Measurements from ENCODE around the gene KLHL17.
"Not testable (repeated sequence)": the region's sequence is repeated elsewhere in the genome, so short reads cannot be mapped to it uniquely, and the experiment has no call there.

The KLHL17 gene

GRCh38 chr1:991895-992294 lies 31.5 kb downstream of the KLHL17 start:
- Histone ChIP-seq H3K4me1 (ENCODE audit: insufficient read depth, poor library complexity, severe bottlenecking) (peaks cover 5% of the 10 kb centered on the region), H3K27me3 (ENCODE audit: insufficient read depth, poor library complexity, severe bottlenecking) (no peaks in the 10 kb centered on the region), H3K9me3 (ENCODE audit: severe bottlenecking) (no peaks in the 10 kb centered on the region), H3K27ac (ENCODE audit: poor library complexity, severe bottlenecking) (no peak overlapping the region), H3K36me3 (ENCODE audit: low read depth) (no peaks in the 10 kb centered on the region), H3K4me3 (ENCODE audit: severe bottlenecking) (no peak overlapping the region)
- ATAC-seq (ENCODE audit: low read depth) (no peak), DNase-seq (ENCODE audit: low spot score) (no peak)
- TF ChIP-seq, protein P1, sequence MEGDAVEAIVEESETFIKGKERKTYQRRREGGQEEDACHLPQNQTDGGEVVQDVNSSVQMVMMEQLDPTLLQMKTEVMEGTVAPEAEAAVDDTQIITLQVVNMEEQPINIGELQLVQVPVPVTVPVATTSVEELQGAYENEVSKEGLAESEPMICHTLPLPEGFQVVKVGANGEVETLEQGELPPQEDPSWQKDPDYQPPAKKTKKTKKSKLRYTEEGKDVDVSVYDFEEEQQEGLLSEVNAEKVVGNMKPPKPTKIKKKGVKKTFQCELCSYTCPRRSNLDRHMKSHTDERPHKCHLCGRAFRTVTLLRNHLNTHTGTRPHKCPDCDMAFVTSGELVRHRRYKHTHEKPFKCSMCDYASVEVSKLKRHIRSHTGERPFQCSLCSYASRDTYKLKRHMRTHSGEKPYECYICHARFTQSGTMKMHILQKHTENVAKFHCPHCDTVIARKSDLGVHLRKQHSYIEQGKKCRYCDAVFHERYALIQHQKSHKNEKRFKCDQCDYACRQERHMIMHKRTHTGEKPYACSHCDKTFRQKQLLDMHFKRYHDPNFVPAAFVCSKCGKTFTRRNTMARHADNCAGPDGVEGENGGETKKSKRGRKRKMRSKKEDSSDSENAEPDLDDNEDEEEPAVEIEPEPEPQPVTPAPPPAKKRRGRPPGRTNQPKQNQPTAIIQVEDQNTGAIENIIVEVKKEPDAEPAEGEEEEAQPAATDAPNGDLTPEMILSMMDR (IDR thresholded peaks at IDR 0.05; ENCODE audit: poor library complexity, severe bottlenecking), result no peak

DNA sequence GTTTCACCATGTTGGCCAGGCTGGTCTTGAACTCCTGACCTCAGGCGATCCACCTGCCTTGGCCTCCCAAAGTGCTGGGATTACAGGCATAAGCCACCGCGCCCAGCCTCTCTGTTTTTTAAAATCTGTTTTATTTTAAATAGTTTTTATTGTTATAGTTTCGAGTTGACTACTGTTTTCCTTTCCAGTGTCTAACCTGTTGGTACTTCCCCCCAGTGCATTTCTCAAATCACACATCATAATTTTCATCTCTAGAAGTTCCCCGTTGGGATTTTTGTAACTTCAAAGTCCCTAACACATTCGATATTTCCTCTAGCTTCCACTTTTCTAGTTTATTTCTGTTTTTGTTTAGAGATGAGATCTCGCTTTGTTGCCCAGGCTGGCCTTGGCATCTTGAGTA lies 32.0 kb downstream of the KLHL17 start:
- no peak overlapping the region for H3K27ac ChIP-seq (ENCODE audit: poor library complexity, severe bottlenecking)
- H3K27me3 ChIP-seq (ENCODE audit: insufficient read depth, poor library complexity, severe bottlenecking), result no peaks in the 10 kb centered on the region
- no peaks in the 10 kb centered on the region for H3K9me3 ChIP-seq (ENCODE audit: severe bottlenecking)
- no peak for DNase-seq (ENCODE audit: low spot score)
- ATAC-seq (ENCODE audit: low read depth), result no peak
- no peaks in the 10 kb centered on the region for H3K36me3 ChIP-seq (ENCODE audit: low read depth)
- TF ChIP-seq, protein P1 (IDR thresholded peaks at IDR 0.05; ENCODE audit: poor library complexity, severe bottlenecking), result no peak
- no peak overlapping the region for H3K4me3 ChIP-seq (ENCODE audit: severe bottlenecking)
- H3K4me1 ChIP-seq (ENCODE audit: insufficient read depth, poor library complexity, severe bottlenecking), result peaks cover 5% of the 10 kb centered on the region

- DNase-seq (ENCODE audit: low spot score) (no peak), ATAC-seq (ENCODE audit: low read depth) (no peak)
- H3K4me1 ChIP-seq (ENCODE audit: insufficient read depth, poor library complexity, severe bottlenecking), result peaks cover 5% of the 10 kb centered on the region
- no peaks in the 10 kb centered on the region for H3K36me3 ChIP-seq (ENCODE audit: low read depth)
- no peak overlapping the region for H3K4me3 ChIP-seq (ENCODE audit: severe bottlenecking)
- H3K27ac ChIP-seq (ENCODE audit: poor library complexity, severe bottlenecking), result no peak overlapping the region
- H3K9me3 ChIP-seq (ENCODE audit: severe bottlenecking), result no peaks in the 10 kb centered on the region
- H3K27me3 ChIP-seq (ENCODE audit: insufficient read depth, poor library complexity, severe bottlenecking), result no peaks in the 10 kb centered on the region
- TF ChIP-seq, protein P1 (IDR thresholded peaks at IDR 0.05; ENCODE audit: poor library complexity, severe bottlenecking), result no peak
These were observed 33.1 kb downstream of the KLHL17 start for GRCh38 chr1:993379-993995.

GRCh38 chr1:994546-994945 lies 34.2 kb downstream of the KLHL17 start:
- not testable (repeated sequence) for H3K27me3 ChIP-seq (ENCODE audit: insufficient read depth, poor library complexity, severe bottlenecking); H3K36me3 ChIP-seq (ENCODE audit: low read depth); DNase-seq (ENCODE audit: low spot score); H3K27ac ChIP-seq (ENCODE audit: poor library complexity, severe bottlenecking); H3K4me3 ChIP-seq (ENCODE audit: severe bottlenecking); H3K9me3 ChIP-seq (ENCODE audit: severe bottlenecking); ATAC-seq (ENCODE audit: low read depth); H3K4me1 ChIP-seq (ENCODE audit: insufficient read depth, poor library complexity, severe bottlenecking)

- Histone ChIP-seq H3K9me3 (ENCODE audit: severe bottlenecking) (no peaks in the 10 kb centered on the region), H3K36me3 (ENCODE audit: low read depth) (no peaks in the 10 kb centered on the region), H3K27ac (ENCODE audit: poor library complexity, severe bottlenecking) (no peak overlapping the region), H3K4me3 (ENCODE audit: severe bottlenecking) (no peak overlapping the region), H3K4me1 (ENCODE audit: insufficient read depth, poor library complexity, severe bottlenecking) (peaks cover 5% of the 10 kb centered on the region), H3K27me3 (ENCODE audit: insufficient read depth, poor library complexity, severe bottlenecking) (no peaks in the 10 kb centered on the region)
- TF ChIP-seq, protein P1 (IDR thresholded peaks at IDR 0.05; ENCODE audit: poor library complexity, severe bottlenecking), result no peak
- ATAC-seq (ENCODE audit: low read depth), result peak; percentile 16; the same call in 2 of the 3 replicates
- peak; percentile 67 for DNase-seq (ENCODE audit: low spot score)
These were observed 35.6 kb downstream of the KLHL17 start for GRCh38 chr1:995665-996633.

Measured in RWPE2 (cell line).